ENCODE measurements around the gene SUGCT.

GRCh38 chr7:40182452-40182851, 47.6 kb downstream of the SUGCT start:
- TF ChIP-seq, protein P1, sequence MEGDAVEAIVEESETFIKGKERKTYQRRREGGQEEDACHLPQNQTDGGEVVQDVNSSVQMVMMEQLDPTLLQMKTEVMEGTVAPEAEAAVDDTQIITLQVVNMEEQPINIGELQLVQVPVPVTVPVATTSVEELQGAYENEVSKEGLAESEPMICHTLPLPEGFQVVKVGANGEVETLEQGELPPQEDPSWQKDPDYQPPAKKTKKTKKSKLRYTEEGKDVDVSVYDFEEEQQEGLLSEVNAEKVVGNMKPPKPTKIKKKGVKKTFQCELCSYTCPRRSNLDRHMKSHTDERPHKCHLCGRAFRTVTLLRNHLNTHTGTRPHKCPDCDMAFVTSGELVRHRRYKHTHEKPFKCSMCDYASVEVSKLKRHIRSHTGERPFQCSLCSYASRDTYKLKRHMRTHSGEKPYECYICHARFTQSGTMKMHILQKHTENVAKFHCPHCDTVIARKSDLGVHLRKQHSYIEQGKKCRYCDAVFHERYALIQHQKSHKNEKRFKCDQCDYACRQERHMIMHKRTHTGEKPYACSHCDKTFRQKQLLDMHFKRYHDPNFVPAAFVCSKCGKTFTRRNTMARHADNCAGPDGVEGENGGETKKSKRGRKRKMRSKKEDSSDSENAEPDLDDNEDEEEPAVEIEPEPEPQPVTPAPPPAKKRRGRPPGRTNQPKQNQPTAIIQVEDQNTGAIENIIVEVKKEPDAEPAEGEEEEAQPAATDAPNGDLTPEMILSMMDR (IDR thresholded peaks at IDR 0.05): no peak
- TF ChIP-seq POLR2A (IDR thresholded peaks at IDR 0.05) (no peak), POLR2AphosphoS5 (IDR thresholded peaks at IDR 0.05) (no peak)
